KMS-11 (cell line): ENCODE measurements around the gene ODAD4.

ENCODE experiments used
- H2AFZ ChIP-seq: fragments of 200-600 bp; sonication (generic); 2 replicates; pipeline ENCODE4 v1.6.1; 2016; ENCODE audit warnings: antibody characterized with exemption, mixed run types, low read depth
- H3K27ac ChIP-seq: fragments of 200-600 bp; sonication (generic); 2 replicates; pipeline ENCODE4 v1.6.1; 2016; ENCODE audit warnings: mild to moderate bottlenecking, mixed run types
- H3K27me3 ChIP-seq: fragments of 200-600 bp; sonication (generic); 2 replicates; pipeline ENCODE4 v1.6.1; 2017; ENCODE audit warnings: mild to moderate bottlenecking, low read depth, mixed run types, moderate library complexity; ENCODE audit not compliant: insufficient read depth
- H3K36me3 ChIP-seq: fragments of 200-600 bp; sonication (generic); 2 replicates; pipeline ENCODE4 v1.6.1; 2017; ENCODE audit warnings: mild to moderate bottlenecking, mixed run types; ENCODE audit not compliant: insufficient read depth
- H3K4me1 ChIP-seq: fragments of 200-600 bp; sonication (generic); 2 replicates; pipeline ENCODE4 v1.6.1; 2016; ENCODE audit warnings: mild to moderate bottlenecking, low read depth, mixed run types; ENCODE audit not compliant: poor library complexity, severe bottlenecking
- H3K4me2 ChIP-seq: fragments of 200-600 bp; sonication (generic); 2 replicates; pipeline ENCODE4 v1.7.0; 2016; ENCODE audit warnings: mild to moderate bottlenecking, mixed run types
- H3K4me3 ChIP-seq: fragments of 200-600 bp; sonication (generic); IDR thresholded peaks from 2 replicates; pipeline ENCODE4 v1.6.1; 2017; ENCODE audit warnings: low read depth, low read length, mixed read lengths; ENCODE audit not compliant: insufficient read depth
- H3K79me2 ChIP-seq: fragments of 200-600 bp; sonication (generic); 2 replicates; pipeline ENCODE4 v1.6.1; 2016; ENCODE audit warnings: low read depth, mixed run types; ENCODE audit not compliant: insufficient read depth
- H3K9ac ChIP-seq: fragments of 200-600 bp; sonication (generic); 2 replicates; pipeline ENCODE4 v1.6.1; 2016; ENCODE audit warnings: mild to moderate bottlenecking, mixed run types
- H4K20me1 ChIP-seq: fragments of 200-600 bp; sonication (generic); 2 replicates; pipeline ENCODE4 v1.6.1; 2016; ENCODE audit warnings: mild to moderate bottlenecking, mixed run types; ENCODE audit not compliant: insufficient read depth
- CTCF ChIP-seq: fragments of 200-600 bp; sonication (generic); conservative IDR thresholded peaks from 2 replicates; pipeline ENCODE4 v1.6.1; 2017; ENCODE audit warnings: low read depth, mild to moderate bottlenecking, antibody characterized with exemption, low read length, moderate library complexity, mixed read lengths

Gene ODAD4

GRCh38 chr17:41895617-41896016 lies 34.8 kb upstream of the ODAD4 start:
- Histone ChIP-seq H3K79me2 (no peaks in the 10 kb centered on the region), H3K27ac (no peak overlapping the region), H3K9ac (no peak overlapping the region), H3K27me3 (no peaks in the 10 kb centered on the region), H4K20me1 (no peaks in the 10 kb centered on the region), H3K4me1 (no peaks in the 10 kb centered on the region), H3K36me3 (peaks cover 27% of the 10 kb centered on the region), H3K4me3 (no peak overlapping the region), H2AFZ (no peak overlapping the region), H3K4me2 (no peak overlapping the region)
- no peak for TF ChIP-seq CTCF

- no peak for TF ChIP-seq CTCF
- Histone ChIP-seq H3K9ac (no peak overlapping the region), H3K4me3 (no peak overlapping the region), H3K4me1 (no peaks in the 10 kb centered on the region), H3K27me3 (no peaks in the 10 kb centered on the region), H4K20me1 (no peaks in the 10 kb centered on the region), H3K27ac (no peak overlapping the region), H3K79me2 (no peaks in the 10 kb centered on the region), H3K36me3 (peaks cover 22% of the 10 kb centered on the region), H3K4me2 (no peak overlapping the region), H2AFZ (no peak overlapping the region)
Observed at GRCh38 chr17:41896726-41897125, 33.7 kb upstream of the ODAD4 start.

- no peak for TF ChIP-seq CTCF
- no peaks in the 10 kb centered on the region for H4K20me1 ChIP-seq
- peaks cover 13% of the 10 kb centered on the region for H3K36me3 ChIP-seq
Observed at GRCh38 chr17:41901646-41902045, 28.8 kb upstream of the ODAD4 start.

GRCh38 chr17:41904242-41904841 lies 26.1 kb upstream of the ODAD4 start:
- Histone ChIP-seq H2AFZ (no peak overlapping the region), H3K4me3 (no peak overlapping the region), H3K79me2 (no peaks in the 10 kb centered on the region; the same call in 1 of the 2 replicates), H3K9ac (no peak overlapping the region), H3K27me3 (no peaks in the 10 kb centered on the region), H3K4me1 (no peaks in the 10 kb centered on the region), H3K27ac (no peak overlapping the region), H3K36me3 (peaks cover 6% of the 10 kb centered on the region; the same call in 1 of the 2 replicates), H4K20me1 (no peaks in the 10 kb centered on the region), H3K4me2 (no peak overlapping the region)
- no peak for TF ChIP-seq CTCF

More at GRCh38 chr17:41901646-41902045, 28.8 kb upstream of the ODAD4 start:
- Histone ChIP-seq H3K27ac (no peak overlapping the region), H3K4me3 (no peak overlapping the region), H3K9ac (no peak overlapping the region), H3K4me2 (no peak overlapping the region), H2AFZ (no peak overlapping the region), H3K4me1 (no peaks in the 10 kb centered on the region), H3K79me2 (no peaks in the 10 kb centered on the region), H3K27me3 (no peaks in the 10 kb centered on the region)
